K562 (cell line): ENCODE results near the gene DROSHA. TPM values are rescaled to one million over a fixed set of nuclear protein-coding genes. Genes with fewer than 3 reads are reported as not detected.

Experiments used
- CBFA2T2 ChIP-seq: fragments of 450-650 bp; conservative IDR thresholded peaks from 2 replicates; pipeline ENCODE4 v1.6.1; 2017; ENCODE audit warnings: mild to moderate bottlenecking
- CBX8 ChIP-seq: fragments of 200-600 bp; sonication (generic); IDR thresholded peaks from 2 replicates; pipeline ENCODE4 v1.6.1; 2012; ENCODE audit warnings: borderline replicate concordance, mixed run types, low read depth, mild to moderate bottlenecking, moderate library complexity, mixed read lengths, low read length, control low read depth, inconsistent platforms; ENCODE audit not compliant: poor library complexity, severe bottlenecking; ENCODE audit errors: extremely low read depth
- CREM ChIP-seq: IDR thresholded peaks from 2 replicates; pipeline ENCODE4 v1.6.1; 2014; ENCODE audit warnings: antibody characterized with exemption, low read depth
- ELF1 ChIP-seq: fragments of 200-800 bp; sonication (Bioruptor generic); IDR thresholded peaks from 2 replicates; pipeline ENCODE4 v1.6.1; 2016; ENCODE audit warnings: missing genetic modification characterization, missing compliant biosample characterization
- GABPB2 ChIP-seq: fragments of 250-450 bp; sonication (Bioruptor Pico); conservative IDR thresholded peaks from 2 replicates; pipeline ENCODE4 v1.5.1; 2021; ENCODE audit warnings: mild to moderate bottlenecking
- HDAC2 ChIP-seq: fragments of 450-650 bp; IDR thresholded peaks from 2 replicates; pipeline ENCODE4 v1.6.1; 2016; ENCODE audit warnings: mild to moderate bottlenecking
- PTRF ChIP-seq: fragments of 450-650 bp; IDR thresholded peaks from 2 replicates; pipeline ENCODE4 v1.6.1; 2016; ENCODE audit warnings: mild to moderate bottlenecking, missing genetic modification characterization, missing compliant biosample characterization
- PTTG1 ChIP-seq: fragments of 450-650 bp; IDR thresholded peaks from 2 replicates; pipeline ENCODE4 v1.6.1; 2016; ENCODE audit warnings: low read depth, mild to moderate bottlenecking, missing genetic modification characterization, missing compliant biosample characterization
- RCOR1 ChIP-seq, 2 experiments: IDR thresholded peaks; 2 replicates each; pipeline ENCODE4 v1.6.1; 2012; ENCODE audit warnings: low read depth in 2 of 2, low read length in 2 of 2, borderline replicate concordance in 1 of 2, improper control_type of control experiment in 1 of 2
- SAFB2 ChIP-seq: fragments of 200-400 bp; formaldehyde crosslinking; IDR thresholded peaks from 2 replicates; pipeline ENCODE4 v1.6.1; 2018; ENCODE audit warnings: borderline replicate concordance, low read length, low read depth, moderate library complexity; ENCODE audit not compliant: severe bottlenecking
- TEAD4 ChIP-seq, 2 experiments: sonication (generic) in 1 of 2; formaldehyde crosslinking in 1 of 2; IDR thresholded peaks; 2 replicates each; pipeline versions ENCODE4 v1.6.1 to v1.8.0; 2012 to 2022; ENCODE audit warnings: borderline replicate concordance in 1 of 2, inconsistent platforms in 1 of 2, low read length in 1 of 2, mild to moderate bottlenecking in 1 of 2, missing genetic modification reagents in 1 of 2
- ZC3H11A ChIP-seq: IDR thresholded peaks from 2 replicates; pipeline ENCODE4 v1.6.1; 2012; ENCODE audit warnings: low read depth, low read length, improper control_type of control experiment
- ZNF133 ChIP-seq: fragments of 250-450 bp; sonication (Bioruptor Pico); IDR thresholded peaks from 2 replicates; pipeline ENCODE4 v1.4.0; 2020; ENCODE audit warnings: mild to moderate bottlenecking
- ZNF354B ChIP-seq: fragments of 250-450 bp; sonication (Bioruptor Pico); IDR thresholded peaks from 2 replicates; pipeline ENCODE4 v1.4.0; 2020
- ZNF76 ChIP-seq: fragments of 250-450 bp; sonication (Bioruptor Pico); IDR thresholded peaks from 2 replicates; pipeline ENCODE4 v1.4.0; 2020; ENCODE audit warnings: mild to moderate bottlenecking, moderate library complexity, borderline replicate concordance
- polyA plus RNA-seq, 8 experiments: library from polyadenylated mRNA; depleted of rRNA in 4 of 8; stranded (reverse) in 5 of 8; unstranded in 3 of 8; fragments of >200 nt; fragmentation: Nextera tagmentation in 2 of 8; fragmentation: Illumina TruSeq in 1 of 8; extraction: Ambion mirVana in 2 of 8; extraction: Trizol in 1 of 8; gene quantifications; 2 replicates each; pipeline versions ENCODE4 v1.2.1 to v1.2.3, GENCODE V29; 2011 to 2014; ENCODE audit warnings: inconsistent platforms in 1 of 8, missing spikeins in 1 of 8
- total RNA-seq, 7 experiments: library from RNA; depleted of rRNA in 6 of 7; stranded (reverse); fragments of >200 nt in 6 of 7; fragmentation: Illumina TruSeq in 2 of 7; extraction: Trizol in 2 of 7; gene quantifications; 2 replicates each; pipeline versions ENCODE4 v1.2.1 to v1.2.3, GENCODE V29; 2011 to 2021; ENCODE audit warnings: low replicate concordance in 1 of 7
- TF ChIP-seq, protein P1 (sequence below): fragments of 450-650 bp; IDR thresholded peaks from 2 replicates; pipeline ENCODE4 v1.6.1; 2016; ENCODE audit warnings: mild to moderate bottlenecking, moderate library complexity
- TF ChIP-seq, protein P2 (sequence below), 2 experiments: fragments of 450-650 bp in 1 of 2; sonication (generic) in 1 of 2; formaldehyde crosslinking in 1 of 2; IDR thresholded peaks in 1 of 2; conservative IDR thresholded peaks in 1 of 2; 2 replicates each; pipeline versions ENCODE4 v1.6.1 to v1.8.1; 2016 to 2023; ENCODE audit warnings: mild to moderate bottlenecking in 2 of 2, moderate library complexity in 2 of 2, inconsistent platforms in 1 of 2, missing genetic modification reagents in 1 of 2

The DROSHA gene
- total and polyA plus RNA-seq, 9 of the 15 experiments (the other 6 are each of a cell fraction or from before 2014, with no cell fraction given), result 52.5 to 109 (median 68.9) TPM

DNA sequence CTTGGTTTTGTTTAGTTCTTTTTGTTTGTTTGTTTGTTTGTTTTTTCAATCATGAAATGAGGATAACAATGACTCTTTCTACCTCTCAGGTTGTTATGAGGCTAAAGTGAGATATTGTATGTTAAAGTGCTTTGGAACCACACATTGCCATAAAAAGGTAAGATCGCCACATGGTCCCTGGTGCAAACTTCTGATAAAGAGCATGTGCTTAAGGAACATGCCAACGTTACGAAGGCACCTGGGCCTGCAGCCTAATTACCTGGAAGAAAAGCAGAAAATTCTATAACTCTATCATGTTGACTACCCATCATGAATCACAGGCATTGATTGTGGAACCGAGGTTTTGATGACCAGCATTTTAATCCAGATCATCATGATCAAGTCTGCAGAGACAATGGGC lies 151.8 kb downstream of the DROSHA start (continued):
- TF ChIP-seq, protein P1, sequence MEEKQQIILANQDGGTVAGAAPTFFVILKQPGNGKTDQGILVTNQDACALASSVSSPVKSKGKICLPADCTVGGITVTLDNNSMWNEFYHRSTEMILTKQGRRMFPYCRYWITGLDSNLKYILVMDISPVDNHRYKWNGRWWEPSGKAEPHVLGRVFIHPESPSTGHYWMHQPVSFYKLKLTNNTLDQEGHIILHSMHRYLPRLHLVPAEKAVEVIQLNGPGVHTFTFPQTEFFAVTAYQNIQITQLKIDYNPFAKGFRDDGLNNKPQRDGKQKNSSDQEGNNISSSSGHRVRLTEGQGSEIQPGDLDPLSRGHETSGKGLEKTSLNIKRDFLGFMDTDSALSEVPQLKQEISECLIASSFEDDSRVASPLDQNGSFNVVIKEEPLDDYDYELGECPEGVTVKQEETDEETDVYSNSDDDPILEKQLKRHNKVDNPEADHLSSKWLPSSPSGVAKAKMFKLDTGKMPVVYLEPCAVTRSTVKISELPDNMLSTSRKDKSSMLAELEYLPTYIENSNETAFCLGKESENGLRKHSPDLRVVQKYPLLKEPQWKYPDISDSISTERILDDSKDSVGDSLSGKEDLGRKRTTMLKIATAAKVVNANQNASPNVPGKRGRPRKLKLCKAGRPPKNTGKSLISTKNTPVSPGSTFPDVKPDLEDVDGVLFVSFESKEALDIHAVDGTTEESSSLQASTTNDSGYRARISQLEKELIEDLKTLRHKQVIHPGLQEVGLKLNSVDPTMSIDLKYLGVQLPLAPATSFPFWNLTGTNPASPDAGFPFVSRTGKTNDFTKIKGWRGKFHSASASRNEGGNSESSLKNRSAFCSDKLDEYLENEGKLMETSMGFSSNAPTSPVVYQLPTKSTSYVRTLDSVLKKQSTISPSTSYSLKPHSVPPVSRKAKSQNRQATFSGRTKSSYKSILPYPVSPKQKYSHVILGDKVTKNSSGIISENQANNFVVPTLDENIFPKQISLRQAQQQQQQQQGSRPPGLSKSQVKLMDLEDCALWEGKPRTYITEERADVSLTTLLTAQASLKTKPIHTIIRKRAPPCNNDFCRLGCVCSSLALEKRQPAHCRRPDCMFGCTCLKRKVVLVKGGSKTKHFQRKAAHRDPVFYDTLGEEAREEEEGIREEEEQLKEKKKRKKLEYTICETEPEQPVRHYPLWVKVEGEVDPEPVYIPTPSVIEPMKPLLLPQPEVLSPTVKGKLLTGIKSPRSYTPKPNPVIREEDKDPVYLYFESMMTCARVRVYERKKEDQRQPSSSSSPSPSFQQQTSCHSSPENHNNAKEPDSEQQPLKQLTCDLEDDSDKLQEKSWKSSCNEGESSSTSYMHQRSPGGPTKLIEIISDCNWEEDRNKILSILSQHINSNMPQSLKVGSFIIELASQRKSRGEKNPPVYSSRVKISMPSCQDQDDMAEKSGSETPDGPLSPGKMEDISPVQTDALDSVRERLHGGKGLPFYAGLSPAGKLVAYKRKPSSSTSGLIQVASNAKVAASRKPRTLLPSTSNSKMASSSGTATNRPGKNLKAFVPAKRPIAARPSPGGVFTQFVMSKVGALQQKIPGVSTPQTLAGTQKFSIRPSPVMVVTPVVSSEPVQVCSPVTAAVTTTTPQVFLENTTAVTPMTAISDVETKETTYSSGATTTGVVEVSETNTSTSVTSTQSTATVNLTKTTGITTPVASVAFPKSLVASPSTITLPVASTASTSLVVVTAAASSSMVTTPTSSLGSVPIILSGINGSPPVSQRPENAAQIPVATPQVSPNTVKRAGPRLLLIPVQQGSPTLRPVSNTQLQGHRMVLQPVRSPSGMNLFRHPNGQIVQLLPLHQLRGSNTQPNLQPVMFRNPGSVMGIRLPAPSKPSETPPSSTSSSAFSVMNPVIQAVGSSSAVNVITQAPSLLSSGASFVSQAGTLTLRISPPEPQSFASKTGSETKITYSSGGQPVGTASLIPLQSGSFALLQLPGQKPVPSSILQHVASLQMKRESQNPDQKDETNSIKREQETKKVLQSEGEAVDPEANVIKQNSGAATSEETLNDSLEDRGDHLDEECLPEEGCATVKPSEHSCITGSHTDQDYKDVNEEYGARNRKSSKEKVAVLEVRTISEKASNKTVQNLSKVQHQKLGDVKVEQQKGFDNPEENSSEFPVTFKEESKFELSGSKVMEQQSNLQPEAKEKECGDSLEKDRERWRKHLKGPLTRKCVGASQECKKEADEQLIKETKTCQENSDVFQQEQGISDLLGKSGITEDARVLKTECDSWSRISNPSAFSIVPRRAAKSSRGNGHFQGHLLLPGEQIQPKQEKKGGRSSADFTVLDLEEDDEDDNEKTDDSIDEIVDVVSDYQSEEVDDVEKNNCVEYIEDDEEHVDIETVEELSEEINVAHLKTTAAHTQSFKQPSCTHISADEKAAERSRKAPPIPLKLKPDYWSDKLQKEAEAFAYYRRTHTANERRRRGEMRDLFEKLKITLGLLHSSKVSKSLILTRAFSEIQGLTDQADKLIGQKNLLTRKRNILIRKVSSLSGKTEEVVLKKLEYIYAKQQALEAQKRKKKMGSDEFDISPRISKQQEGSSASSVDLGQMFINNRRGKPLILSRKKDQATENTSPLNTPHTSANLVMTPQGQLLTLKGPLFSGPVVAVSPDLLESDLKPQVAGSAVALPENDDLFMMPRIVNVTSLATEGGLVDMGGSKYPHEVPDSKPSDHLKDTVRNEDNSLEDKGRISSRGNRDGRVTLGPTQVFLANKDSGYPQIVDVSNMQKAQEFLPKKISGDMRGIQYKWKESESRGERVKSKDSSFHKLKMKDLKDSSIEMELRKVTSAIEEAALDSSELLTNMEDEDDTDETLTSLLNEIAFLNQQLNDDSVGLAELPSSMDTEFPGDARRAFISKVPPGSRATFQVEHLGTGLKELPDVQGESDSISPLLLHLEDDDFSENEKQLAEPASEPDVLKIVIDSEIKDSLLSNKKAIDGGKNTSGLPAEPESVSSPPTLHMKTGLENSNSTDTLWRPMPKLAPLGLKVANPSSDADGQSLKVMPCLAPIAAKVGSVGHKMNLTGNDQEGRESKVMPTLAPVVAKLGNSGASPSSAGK, result peak; percentile 76
- TF ChIP-seq ZNF354B (CRISPR knock-in tag), result no peak
- no peak for TF ChIP-seq HDAC2
- TF ChIP-seq CBFA2T2, result 0 out of 2 replicates have a peak, but pooled peaks have one; percentile 12
- TF ChIP-seq ELF1 (tag), result no peak
- no peak for TF ChIP-seq ZC3H11A
- no peak for TF ChIP-seq RCOR1 (IDR thresholded peaks at IDR 0.05; ENCODE audit: borderline replicate concordance in 1 of 2, low read depth in 2 of 2, low read length in 2 of 2)
- TF ChIP-seq, protein P2, sequence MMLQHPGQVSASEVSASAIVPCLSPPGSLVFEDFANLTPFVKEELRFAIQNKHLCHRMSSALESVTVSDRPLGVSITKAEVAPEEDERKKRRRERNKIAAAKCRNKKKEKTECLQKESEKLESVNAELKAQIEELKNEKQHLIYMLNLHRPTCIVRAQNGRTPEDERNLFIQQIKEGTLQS (IDR thresholded peaks at IDR 0.05), result no peak
- TF ChIP-seq, protein P2 (CRISPR knock-in tag; conservative IDR thresholded peaks at IDR 0.05), result no peak
- TF ChIP-seq PTRF (tag), result no peak
- no peak for TF ChIP-seq CBX8
- no peak for TF ChIP-seq ZNF76
- TF ChIP-seq PTTG1 (tag), result no peak
- no peak for TF ChIP-seq CREM
- no peak for TF ChIP-seq SAFB2
- TF ChIP-seq TEAD4 (IDR thresholded peaks at IDR 0.05; ENCODE audit: low read length), result peak; percentile 57
- TF ChIP-seq TEAD4 (CRISPR knock-in tag; IDR thresholded peaks at IDR 0.05; ENCODE audit: borderline replicate concordance), result no peak
- no peak for TF ChIP-seq ZNF133
- TF ChIP-seq GABPB2 (CRISPR knock-in tag), result no peak
